8988T (cell line): ENCODE data around the gene OR6C76.

ENCODE experiments used
- DNase-seq: peaks from one replicate; pipeline ENCODE4 v3.0.0; 2011

The OR6C76 gene

DNA sequence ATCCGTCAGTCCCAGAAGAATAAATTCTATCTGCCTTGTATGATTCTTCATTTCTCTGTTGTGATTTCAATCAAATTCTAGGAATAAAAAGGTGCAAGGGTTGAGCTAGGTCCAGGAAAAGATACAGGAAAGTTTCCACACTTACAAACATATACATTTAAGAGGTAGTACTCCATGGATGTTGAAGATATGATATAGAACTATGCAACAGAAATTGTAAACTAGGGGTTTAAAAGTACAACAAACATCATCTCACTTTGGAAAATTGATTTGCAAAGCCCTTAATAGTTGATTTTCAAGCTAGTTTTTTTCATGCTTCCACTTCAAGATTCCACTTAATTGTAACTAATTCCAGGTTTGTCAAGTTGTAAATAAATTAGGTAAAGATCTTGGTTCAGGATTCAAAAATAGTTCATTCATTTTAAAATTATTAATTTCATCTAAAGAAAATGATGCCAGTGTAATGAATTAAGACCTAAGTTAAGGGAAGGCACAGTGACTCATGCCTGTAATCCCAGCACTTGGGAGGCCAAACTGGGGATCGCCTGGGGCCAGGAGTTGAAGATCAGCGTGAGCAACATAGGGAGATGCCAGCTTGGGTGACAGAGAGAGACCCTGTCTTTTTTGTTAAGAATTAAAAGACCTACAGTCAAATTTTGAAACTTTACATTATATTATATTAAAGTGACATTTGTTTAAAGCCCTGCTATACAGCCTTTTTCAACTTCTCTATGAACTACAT lies 44.2 kb downstream of the OR6C76 start, which contains the start of gene OR6C70:
Gene OR6C70 (minus strand): TSS at position 51 of the 742 bp plus-strand sequence. CDS start 0 bp downstream, at position 51.
- DNase-seq = no peak

- no peak for DNase-seq
These were observed 46.2 kb downstream of the OR6C76 start for GRCh38 chr12:55472264-55472663.
